GM20431 (cell line): Measurements from ENCODE around the gene AOPEP.

Source experiments
- in situ Hi-C: fragments of 300-500 bp; cut with MseI, MboI; formaldehyde crosslinking; loops from one replicate; pipeline ENCODE4 v1.15.0; 2020; ENCODE audit warnings: low sequenced_read_pairs; ENCODE audit not compliant: unreplicated experiment

The AOPEP gene

DNA sequence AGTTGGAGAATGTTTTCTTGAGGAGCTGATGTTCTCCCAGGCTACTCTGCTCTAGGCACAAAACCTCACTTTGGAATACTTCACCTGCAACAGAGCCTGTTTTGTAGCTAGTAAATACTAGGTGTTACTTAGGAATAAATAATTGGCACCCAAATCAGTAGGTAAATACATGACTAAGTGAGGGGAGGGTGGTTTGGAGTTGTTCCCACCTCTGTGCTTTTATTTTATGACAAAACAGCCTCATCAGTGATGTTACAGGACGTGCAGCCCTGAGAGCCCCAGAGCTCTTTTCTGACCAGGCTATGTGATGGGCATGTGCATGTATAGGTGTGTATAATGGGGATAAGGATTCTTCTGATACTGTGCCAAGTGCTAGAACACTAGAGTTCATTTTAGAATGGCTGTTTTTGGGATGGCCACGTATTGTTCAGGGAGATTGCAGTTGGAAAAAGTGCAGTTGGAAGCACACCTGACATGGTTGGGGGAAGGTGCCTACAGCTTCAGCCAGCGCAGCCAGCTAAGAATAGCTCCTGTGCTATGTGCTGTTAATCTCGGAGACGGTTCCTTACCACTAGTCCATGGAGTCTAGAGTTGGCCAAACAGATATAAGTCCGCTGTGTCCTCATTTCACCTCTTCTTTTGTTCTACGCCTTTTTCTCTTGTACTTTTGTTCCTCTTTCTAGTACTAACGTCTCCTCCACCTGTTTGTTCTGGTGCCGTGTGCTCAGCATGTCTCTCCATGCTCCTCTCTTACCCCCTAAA lies 306.3 kb downstream of the AOPEP start:
- in situ Hi-C loops = no loop called here

- in situ Hi-C loops = no loop called here
Observed at GRCh38 chr9:95035846-95036245, 309.3 kb downstream of the AOPEP start.

- in situ Hi-C loops = no loop called here
Observed at GRCh38 chr9:95036676-95037075, 310.2 kb downstream of the AOPEP start.

DNA sequence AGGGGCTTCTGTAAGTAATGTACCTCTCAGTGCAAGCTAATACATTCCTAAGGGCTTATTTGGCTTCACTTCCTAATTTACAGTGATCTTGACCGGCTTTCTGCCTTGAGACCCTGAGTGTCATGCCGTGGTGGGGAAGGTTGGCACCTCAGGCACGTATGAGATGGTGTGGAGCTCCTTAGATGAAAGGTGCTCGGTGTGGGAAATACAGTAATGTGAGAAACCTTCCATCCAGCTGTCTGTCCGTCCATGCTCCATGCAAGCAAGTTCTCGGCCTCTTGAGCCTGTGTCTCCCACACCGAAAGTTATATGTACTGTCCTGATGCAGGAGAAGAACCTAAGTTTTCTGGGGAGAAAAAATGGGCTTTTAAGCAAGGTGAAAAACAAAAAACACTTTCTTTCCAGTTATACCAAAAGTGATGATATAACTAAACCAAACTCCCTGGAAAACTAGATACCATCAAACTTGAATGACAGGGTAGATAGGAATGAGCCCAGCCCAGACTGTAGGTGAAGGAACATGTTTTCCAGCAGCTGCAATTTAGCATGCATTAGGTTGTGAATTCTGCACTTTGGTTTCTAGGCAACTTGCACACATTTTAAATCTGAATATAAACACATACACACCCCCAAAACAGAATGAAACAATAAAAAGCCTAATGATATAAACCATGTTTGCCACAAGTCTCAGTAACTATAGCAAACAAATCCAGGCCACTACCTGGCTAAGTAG lies 311.5 kb downstream of the AOPEP start:
- in situ Hi-C loops = no loop called here

- in situ Hi-C loops = no loop called here
Observed at GRCh38 chr9:95038666-95039065, 312.2 kb downstream of the AOPEP start.

DNA sequence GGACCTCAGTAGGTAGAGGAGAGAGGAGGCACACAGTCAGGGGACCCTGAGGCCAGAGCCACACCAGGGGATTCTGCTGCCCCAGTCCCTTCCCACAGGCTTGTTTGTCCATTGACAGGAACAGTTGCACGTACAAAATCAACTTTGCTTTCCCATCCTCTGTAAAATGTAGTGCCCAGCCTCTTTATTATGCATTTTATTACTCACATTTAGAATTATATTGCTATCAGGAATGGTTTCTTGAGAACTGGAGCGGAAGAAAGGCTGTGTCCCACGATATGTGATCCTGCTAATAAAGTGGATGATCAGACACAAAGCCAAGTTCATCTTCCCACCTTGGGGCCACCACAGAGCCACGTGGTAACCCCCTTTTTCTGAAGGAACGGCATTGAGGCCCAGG lies 313.6 kb downstream of the AOPEP start:
- in situ Hi-C loops = no loop called here

GRCh38 chr9:95043826-95044225 lies 317.3 kb downstream of the AOPEP start:
- in situ Hi-C loops = no loop called here

DNA sequence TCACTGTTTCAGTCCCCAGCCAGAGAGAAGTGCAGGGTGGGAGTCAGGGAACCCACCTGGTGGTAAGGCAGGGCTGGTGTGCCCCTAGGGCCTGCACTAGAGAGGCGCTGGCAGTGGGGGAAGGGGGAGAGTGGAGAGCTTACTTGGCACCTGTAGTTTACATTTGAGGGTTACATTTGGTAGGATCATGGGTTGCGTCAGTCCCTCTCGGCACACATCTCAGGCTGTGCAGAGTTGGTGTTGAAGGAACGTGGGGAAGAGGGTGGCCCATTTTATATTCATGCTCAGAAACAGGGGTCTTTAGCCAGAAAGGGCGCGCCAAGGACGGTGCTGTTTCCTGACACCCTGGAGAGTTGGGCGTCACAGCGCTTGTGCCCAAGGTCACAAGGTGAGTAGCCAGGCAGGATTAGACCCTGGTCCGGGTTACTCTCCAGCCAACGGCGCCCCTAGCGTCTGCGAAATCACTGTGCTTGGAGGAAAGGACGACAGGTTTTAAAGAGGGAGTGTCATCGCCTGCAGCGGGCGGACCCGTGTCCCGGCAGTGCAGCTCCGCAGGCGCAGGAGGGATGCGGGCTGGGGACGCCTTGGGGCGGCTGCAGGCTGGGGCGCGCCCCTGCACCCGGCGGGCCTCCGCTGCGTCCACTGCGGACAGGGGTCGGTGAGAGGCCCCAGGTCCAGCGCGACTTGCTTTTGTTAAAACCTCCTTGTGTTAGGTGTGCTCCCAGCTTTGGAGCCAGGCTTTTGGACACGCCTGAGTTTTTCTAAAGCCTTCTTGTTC lies 318.4 kb downstream of the AOPEP start:
- in situ Hi-C loops = no loop called here

DNA sequence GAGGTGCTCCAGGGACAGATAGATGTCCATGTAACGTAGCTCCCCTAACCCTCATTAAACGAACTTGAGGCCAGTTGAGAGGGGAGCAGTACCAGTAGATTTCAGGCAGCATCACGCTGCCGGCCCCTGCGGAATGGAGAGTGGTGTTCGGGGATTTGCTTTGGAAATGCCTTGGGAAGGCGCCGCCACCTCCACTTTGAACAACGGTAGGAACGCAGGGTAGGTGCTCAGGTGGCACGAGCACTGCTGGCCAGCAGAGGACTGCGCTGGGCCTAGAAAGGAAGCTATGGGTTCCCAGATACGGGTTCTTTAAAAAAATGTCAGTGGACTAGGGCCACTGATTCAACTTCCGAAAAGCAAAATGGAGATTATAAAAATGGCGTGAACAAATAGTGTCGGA lies 319.3 kb downstream of the AOPEP start:
- in situ Hi-C loops = no loop called here

- in situ Hi-C loops = no loop called here
Observed at GRCh38 chr9:95047452-95048224, 321.1 kb downstream of the AOPEP start.

DNA sequence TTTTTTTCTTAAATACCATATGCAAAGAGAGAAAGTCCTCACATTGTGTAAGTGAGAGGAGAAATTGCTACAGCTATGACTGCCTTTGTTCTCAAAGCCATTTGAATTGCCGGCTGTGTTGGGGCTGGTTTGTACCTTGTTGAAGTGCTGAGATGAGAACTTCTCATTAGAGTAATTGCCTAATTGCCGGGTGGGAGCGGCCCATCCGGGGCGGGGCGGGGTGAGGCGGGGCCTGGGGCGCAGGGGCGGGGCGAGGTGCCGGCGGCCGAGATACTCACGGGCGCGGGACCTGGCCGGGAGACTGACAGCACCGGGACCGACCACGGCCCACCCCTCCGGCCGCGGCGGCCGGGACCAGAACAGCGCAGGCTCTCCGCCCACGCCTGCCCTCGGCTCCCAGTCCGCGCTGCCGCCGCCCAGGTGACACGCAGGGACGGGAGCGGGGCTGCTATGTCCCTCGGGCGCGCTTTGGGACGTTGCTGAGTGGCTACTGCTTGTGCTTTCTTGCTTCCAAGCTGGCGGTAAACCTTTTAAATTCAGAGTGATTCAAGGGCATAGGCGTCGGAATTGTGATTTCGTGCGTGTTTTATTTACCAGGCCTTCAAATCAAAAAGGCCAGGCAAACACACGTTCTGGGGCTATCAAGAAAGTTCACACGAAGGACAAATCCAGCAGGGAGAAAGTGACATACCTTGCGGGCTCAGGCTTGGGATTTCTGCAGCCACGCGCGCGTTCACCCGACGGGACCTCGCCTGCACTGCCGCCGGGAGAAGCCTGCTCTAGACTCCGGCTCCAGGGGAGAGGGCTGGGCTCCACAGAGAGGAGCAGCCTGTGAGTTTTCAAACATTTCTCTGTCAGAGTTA lies 322.0 kb downstream of the AOPEP start:
- in situ Hi-C loops = no loop called here

DNA sequence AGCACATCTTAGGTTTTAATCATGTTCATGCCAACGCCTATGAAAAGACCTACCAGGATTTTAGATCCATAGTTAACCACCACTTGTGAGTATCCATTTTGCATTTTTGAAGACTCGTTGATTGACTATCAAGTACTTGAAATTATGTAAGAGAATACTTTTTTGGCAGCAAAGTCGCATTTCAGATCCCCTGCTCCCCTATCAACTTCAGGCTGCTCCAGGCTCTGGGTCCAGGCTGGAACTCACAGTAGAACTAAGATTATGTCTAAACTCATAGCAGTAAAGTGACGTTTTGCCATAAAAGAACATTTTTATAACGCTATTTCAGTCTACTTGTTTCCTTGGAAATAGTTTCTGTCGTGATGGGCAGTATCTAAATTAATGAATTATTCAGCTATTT lies 323.3 kb downstream of the AOPEP start:
- in situ Hi-C loops = no loop called here

DNA sequence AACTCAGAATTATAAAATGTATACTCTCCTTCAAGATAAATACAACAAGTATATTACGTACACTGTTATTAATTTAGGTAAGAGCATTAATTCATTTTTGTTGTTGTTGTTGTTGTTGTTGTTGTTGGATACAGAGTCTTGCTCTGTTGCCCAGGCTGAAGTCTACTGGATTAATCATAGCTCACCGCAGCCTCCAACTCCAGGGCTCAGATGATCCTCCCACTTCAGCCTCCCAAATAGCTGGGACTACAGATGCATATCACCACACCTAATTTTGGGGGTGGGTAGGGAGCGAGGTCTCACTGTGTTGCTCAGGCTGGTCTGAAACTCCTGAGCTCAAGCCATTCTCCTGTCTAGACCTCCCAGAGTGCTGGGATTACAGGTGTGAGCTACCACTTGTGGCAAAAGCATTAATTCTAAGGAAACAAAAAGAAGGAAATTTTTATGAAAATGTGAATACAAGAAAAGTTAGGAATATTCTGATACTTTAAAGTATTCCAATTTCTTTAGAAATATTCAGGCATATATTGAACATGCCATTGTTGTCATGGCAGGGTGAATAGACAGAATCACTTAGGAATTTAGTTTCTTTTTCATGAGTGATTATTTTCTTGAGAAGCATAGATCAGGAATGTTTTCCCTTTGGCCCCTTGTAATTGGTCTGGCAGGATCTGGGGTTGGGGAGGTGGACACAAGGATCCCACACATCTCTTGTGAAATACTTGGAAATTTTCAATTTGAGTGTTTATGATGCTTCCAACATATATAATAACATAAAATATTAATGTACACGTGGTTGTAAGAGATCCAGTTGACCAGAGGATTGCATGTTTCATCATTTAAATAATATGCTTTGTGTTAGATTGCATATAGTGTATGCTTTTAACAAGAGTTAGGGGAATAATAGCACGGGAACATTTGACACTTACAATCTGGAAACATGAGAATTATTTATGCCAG lies 327.4 kb downstream of the AOPEP start:
- in situ Hi-C loops = no loop called here

- in situ Hi-C loops = no loop called here
Observed at GRCh38 chr9:95055334-95055850, 328.9 kb downstream of the AOPEP start.

DNA sequence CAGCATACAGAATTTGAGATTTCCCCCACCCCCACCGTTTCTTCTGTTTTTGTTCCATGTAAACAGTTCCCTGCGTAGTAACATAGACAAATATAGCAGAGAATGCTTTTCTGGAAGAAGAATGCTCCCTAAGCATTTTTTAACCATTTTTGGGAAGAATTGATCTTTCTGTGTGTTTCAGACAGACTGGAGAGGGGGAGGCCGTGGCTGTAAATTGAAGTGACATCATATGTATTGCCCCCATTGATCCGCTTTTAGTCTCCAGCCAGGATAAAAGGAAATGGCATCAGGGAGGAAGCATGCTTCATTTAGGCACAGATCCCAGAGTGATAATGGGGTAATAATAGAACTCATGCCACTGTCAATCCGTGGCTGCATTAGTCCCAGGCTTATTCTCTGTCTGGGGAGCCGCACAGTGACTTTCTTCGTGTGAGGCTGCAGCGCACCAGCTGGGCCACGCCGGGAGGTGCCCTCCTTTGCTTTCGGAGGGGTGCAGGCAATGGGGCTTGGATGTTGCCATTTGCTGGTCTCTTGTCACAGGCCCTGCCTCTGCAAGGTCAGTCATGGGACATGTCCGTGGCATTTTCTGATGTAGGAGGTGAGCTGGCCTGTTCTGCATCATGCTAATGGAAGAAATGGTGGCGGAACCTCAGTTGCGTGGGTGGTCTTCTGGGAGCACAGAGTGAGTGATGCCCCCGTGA lies 329.5 kb downstream of the AOPEP start:
- in situ Hi-C loops = no loop called here

- in situ Hi-C loops = no loop called here
Observed at GRCh38 chr9:95057101-95057500, 330.6 kb downstream of the AOPEP start.

DNA sequence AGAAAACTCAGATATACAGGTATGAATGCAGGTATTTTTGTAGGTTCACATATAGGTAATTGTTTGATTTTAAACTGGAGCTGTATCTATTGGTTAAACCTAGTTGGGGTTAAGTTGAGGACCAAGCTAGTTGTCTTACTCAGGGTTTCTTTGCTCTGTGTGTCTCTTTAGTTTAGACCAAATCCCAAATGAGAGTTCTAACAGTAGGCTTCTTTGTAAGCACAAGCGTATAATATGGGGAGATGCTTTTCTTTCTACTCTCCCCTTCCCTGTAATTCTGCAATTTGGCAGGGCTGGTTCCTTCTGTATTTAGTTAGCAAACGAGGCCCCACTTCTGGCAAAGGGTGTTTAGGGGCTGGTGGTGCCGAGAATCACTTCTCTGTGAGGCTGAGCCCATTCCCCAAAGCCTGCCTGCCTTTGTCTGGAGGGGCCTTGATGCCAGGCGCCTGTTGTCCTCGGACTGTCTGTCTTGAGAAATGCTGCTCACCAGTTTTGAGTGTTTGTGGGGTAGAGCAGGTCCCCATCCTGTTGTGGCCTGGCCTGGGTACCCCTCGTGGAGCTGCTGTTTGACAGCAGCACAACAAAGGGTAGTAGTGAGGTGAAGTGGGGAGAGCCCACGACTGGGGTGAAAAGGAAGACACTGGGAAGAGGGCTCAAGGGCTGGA lies 331.8 kb downstream of the AOPEP start:
- in situ Hi-C loops = no loop called here
